HEK293 (cell line): Measurements from ENCODE around the gene BHLHA9.

ENCODE experiments used
- ZNF274 ChIP-seq, 2 experiments: fragments of 200-500 bp in 1 of 2; fragments of 450-650 bp in 1 of 2; sonication (Bioruptor generic) in 1 of 2; formaldehyde crosslinking in 1 of 2; IDR thresholded peaks; 2 replicates each; pipeline versions ENCODE4 v1.5.1 to v1.6.1; 2014 to 2016; ENCODE audit warnings: borderline replicate concordance in 1 of 2, inconsistent platforms in 1 of 2, low read length in 1 of 2, missing biosample characterization in 1 of 2, missing genetic modification characterization in 1 of 2
- ZNF501 ChIP-seq: fragments of 450-650 bp; formaldehyde crosslinking; IDR thresholded peaks from 2 replicates; pipeline ENCODE4 v1.5.1; 2016; ENCODE audit warnings: missing biosample characterization, missing genetic modification characterization
- ZNF510 ChIP-seq: fragments of 450-650 bp; formaldehyde crosslinking; IDR thresholded peaks from 2 replicates; pipeline ENCODE4 v1.5.1; 2018; ENCODE audit warnings: mild to moderate bottlenecking, missing genetic modification characterization, missing biosample characterization; ENCODE audit not compliant: insufficient replicate concordance
- ZNF514 ChIP-seq: fragments of 450-650 bp; formaldehyde crosslinking; IDR thresholded peaks from 2 replicates; pipeline ENCODE4 v1.5.1; 2016; ENCODE audit warnings: missing biosample characterization, missing genetic modification characterization
- ZNF530 ChIP-seq: fragments of 450-650 bp; formaldehyde crosslinking; IDR thresholded peaks from 2 replicates; pipeline ENCODE4 v1.5.1; 2016; ENCODE audit warnings: low read depth, missing biosample characterization, missing genetic modification characterization
- ZNF558 ChIP-seq: fragments of 450-650 bp; formaldehyde crosslinking; IDR thresholded peaks from 2 replicates; pipeline ENCODE4 v1.5.1; 2016; ENCODE audit warnings: missing biosample characterization, missing genetic modification characterization
- ZNF571 ChIP-seq: fragments of 450-650 bp; formaldehyde crosslinking; IDR thresholded peaks from 2 replicates; pipeline ENCODE4 v1.5.0; 2017; ENCODE audit warnings: missing biosample characterization, missing genetic modification characterization
- ZNF76 ChIP-seq: fragments of 450-650 bp; formaldehyde crosslinking; IDR thresholded peaks from 2 replicates; pipeline ENCODE4; 2016; ENCODE audit warnings: low read depth, missing biosample characterization, missing genetic modification characterization, borderline replicate concordance
- TF ChIP-seq, protein P1 (sequence below): fragments of 450-650 bp; formaldehyde crosslinking; IDR thresholded peaks from 2 replicates; pipeline ENCODE4 v1.5.1; 2016; ENCODE audit warnings: missing biosample characterization, missing genetic modification characterization
- TF ChIP-seq, protein P2 (sequence below): fragments of 450-650 bp; formaldehyde crosslinking; IDR thresholded peaks from 2 replicates; pipeline ENCODE4 v1.5.1; 2016; ENCODE audit warnings: missing biosample characterization, missing genetic modification characterization

DNA sequence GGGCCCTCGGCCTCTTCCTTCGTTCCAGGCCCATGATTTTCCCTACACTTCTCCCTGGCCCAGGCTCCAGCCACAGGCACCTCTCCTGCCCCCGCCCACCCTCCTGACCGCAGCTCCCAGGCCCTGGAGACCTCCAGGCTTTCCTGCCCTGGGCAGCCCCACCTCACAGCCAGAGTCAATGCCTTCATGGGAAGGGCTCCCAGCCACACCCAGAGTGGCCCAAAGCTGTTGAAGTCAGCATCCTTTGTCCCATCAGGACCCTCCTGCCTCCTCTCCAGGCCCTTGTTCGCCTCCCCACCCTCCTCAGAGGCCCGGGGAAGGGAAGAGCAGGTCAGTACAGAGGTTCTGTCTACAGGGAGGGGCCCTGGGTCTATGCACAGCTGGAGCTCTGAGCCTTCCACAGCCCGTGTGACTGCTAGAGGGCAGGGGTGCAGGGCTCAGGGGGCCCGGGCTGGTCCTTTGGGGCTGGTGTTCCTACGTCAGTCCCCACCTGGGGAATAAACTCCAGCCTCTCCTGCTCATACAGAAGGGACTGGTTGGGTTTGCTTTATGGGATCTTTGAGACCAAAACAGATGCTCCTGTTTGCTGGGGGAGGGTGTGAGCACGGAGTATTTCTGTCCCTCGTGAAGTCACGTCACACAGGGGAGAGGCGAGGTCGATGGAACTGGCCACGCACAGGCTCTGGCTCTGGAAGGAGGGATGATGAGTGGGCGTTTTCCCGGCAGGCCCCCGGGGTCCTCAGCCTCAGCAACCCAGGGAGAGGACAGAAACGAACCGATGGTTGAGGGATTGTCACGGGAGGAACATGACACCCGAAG, 29.5 kb downstream of the BHLHA9 start:
- TF ChIP-seq ZNF530 (tag by site-specific recombination) = no peak
- TF ChIP-seq ZNF571 = no peak
- TF ChIP-seq, protein P1, sequence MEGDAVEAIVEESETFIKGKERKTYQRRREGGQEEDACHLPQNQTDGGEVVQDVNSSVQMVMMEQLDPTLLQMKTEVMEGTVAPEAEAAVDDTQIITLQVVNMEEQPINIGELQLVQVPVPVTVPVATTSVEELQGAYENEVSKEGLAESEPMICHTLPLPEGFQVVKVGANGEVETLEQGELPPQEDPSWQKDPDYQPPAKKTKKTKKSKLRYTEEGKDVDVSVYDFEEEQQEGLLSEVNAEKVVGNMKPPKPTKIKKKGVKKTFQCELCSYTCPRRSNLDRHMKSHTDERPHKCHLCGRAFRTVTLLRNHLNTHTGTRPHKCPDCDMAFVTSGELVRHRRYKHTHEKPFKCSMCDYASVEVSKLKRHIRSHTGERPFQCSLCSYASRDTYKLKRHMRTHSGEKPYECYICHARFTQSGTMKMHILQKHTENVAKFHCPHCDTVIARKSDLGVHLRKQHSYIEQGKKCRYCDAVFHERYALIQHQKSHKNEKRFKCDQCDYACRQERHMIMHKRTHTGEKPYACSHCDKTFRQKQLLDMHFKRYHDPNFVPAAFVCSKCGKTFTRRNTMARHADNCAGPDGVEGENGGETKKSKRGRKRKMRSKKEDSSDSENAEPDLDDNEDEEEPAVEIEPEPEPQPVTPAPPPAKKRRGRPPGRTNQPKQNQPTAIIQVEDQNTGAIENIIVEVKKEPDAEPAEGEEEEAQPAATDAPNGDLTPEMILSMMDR = no peak
- TF ChIP-seq ZNF558 (tag by site-specific recombination) = no peak
- TF ChIP-seq ZNF510 (tag by site-specific recombination) = no peak
- no peak for TF ChIP-seq ZNF274 (IDR thresholded peaks at IDR 0.05; ENCODE audit: low read length)
- no peak for TF ChIP-seq ZNF274 (tag by site-specific recombination; IDR thresholded peaks at IDR 0.05; ENCODE audit: borderline replicate concordance)
- TF ChIP-seq, protein P2, sequence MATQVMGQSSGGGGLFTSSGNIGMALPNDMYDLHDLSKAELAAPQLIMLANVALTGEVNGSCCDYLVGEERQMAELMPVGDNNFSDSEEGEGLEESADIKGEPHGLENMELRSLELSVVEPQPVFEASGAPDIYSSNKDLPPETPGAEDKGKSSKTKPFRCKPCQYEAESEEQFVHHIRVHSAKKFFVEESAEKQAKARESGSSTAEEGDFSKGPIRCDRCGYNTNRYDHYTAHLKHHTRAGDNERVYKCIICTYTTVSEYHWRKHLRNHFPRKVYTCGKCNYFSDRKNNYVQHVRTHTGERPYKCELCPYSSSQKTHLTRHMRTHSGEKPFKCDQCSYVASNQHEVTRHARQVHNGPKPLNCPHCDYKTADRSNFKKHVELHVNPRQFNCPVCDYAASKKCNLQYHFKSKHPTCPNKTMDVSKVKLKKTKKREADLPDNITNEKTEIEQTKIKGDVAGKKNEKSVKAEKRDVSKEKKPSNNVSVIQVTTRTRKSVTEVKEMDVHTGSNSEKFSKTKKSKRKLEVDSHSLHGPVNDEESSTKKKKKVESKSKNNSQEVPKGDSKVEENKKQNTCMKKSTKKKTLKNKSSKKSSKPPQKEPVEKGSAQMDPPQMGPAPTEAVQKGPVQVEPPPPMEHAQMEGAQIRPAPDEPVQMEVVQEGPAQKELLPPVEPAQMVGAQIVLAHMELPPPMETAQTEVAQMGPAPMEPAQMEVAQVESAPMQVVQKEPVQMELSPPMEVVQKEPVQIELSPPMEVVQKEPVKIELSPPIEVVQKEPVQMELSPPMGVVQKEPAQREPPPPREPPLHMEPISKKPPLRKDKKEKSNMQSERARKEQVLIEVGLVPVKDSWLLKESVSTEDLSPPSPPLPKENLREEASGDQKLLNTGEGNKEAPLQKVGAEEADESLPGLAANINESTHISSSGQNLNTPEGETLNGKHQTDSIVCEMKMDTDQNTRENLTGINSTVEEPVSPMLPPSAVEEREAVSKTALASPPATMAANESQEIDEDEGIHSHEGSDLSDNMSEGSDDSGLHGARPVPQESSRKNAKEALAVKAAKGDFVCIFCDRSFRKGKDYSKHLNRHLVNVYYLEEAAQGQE (tag by site-specific recombination) = no peak
- TF ChIP-seq ZNF514 (tag by site-specific recombination) = no peak
- TF ChIP-seq ZNF76 (tag by site-specific recombination) = no peak
- no peak for TF ChIP-seq ZNF501
